BJ (cell line): ENCODE results near the gene MAP3K7CL. TPM values are rescaled to one million over a fixed set of nuclear protein-coding genes. Genes with fewer than 3 reads are reported as not detected.
A peak's percentile ranks its signal among the peaks of the same experiment; 100 is the strongest.
"Not testable (repeated sequence)": the region's sequence is repeated elsewhere in the genome, so short reads cannot be mapped to it uniquely, and the experiment has no call there.

Source experiments
- CTCF ChIA-PET: fragments of 350-600 bp; formaldehyde crosslinking; extraction: SDS; loops from one replicate; lab custom pipeline; 2021; ENCODE audit warnings: antibody characterized with exemption, inconsistent platforms; lab: Yijun Ruan, JAX
- POLR2A ChIA-PET: fragments of 300-600 bp; sonication (Branson Sonifier 250); formaldehyde crosslinking; extraction: SDS; loops from one replicate; lab custom pipeline; 2021; ENCODE audit warnings: antibody characterized with exemption; lab: Charles Lee
- DNase-seq: peaks from one replicate; pipeline ENCODE4 v3.0.0-alpha.2; 2011; ENCODE audit warnings: low read depth
- H3K27me3 ChIP-seq: 2 replicates; pipeline ENCODE4 v1.6.0; 2011; ENCODE audit warnings: low read length; ENCODE audit not compliant: control insufficient read depth, insufficient read depth
- H3K36me3 ChIP-seq: 2 replicates; pipeline ENCODE4 v1.5.1; 2011; ENCODE audit warnings: low read length; ENCODE audit not compliant: control insufficient read depth, insufficient read depth
- H3K4me3 ChIP-seq: 2 replicates; pipeline ENCODE4 v1.5.1; 2011; ENCODE audit warnings: low read depth, mild to moderate bottlenecking, control low read depth, low read length
- polyA plus RNA-seq: library from polyadenylated mRNA; depleted of rRNA; stranded (reverse); fragments of >200 nt; gene quantifications from 2 replicates; pipeline ENCODE4 v1.2.3, GENCODE V29; 2011
- TF ChIP-seq, protein P1 (sequence below): IDR thresholded peaks from 2 replicates; pipeline ENCODE4 v1.5.1; 2011; ENCODE audit warnings: low read depth, mild to moderate bottlenecking, control low read depth, inconsistent platforms, low read length, moderate library complexity; ENCODE audit not compliant: insufficient read depth

The MAP3K7CL gene
- polyA plus RNA-seq, 1 experiment: 6.1 TPM

DNA sequence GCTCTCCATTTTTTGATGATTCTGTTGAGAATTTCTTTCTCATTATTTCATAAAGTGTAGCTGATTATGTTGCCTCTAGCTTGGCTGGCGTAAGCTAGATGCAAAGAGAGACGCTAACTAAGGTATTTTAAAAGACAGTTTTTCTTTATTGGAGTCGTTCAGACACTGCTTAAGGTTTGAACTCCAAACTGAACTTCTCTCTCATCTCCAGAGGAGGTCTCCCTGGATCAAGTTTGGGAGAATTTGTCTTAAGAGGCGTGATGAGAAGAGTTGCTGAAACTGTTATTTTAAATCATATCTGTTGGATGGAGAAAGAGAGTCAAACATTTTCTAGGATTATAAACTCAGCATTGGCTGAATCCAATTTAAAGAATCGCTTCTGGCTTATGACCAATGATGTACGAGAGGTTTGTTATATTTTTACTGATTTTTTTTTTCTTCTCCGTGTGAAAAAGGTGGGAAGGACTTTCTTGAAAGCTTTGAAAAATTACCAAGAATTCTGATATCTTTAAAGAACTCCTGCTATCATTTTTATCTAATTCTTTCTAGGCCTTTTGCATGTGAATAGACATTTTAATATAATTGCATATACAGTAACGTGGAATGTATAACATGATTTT lies 34.0 kb downstream of the MAP3K7CL start:
- TF ChIP-seq, protein P1, sequence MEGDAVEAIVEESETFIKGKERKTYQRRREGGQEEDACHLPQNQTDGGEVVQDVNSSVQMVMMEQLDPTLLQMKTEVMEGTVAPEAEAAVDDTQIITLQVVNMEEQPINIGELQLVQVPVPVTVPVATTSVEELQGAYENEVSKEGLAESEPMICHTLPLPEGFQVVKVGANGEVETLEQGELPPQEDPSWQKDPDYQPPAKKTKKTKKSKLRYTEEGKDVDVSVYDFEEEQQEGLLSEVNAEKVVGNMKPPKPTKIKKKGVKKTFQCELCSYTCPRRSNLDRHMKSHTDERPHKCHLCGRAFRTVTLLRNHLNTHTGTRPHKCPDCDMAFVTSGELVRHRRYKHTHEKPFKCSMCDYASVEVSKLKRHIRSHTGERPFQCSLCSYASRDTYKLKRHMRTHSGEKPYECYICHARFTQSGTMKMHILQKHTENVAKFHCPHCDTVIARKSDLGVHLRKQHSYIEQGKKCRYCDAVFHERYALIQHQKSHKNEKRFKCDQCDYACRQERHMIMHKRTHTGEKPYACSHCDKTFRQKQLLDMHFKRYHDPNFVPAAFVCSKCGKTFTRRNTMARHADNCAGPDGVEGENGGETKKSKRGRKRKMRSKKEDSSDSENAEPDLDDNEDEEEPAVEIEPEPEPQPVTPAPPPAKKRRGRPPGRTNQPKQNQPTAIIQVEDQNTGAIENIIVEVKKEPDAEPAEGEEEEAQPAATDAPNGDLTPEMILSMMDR: peak; percentile 78
- ChIA-PET POLR2A (interaction anchor here (0.6 kb wide), 1 partner anchor 1935 kb away, joined by 4 read pairs; no protein-coding TSS in a partner anchor), CTCF (interaction anchor here (0.6 to 3.9 kb wide), 32 partner anchors 9 to 221 kb away, joined by 3 to 32 read pairs (median 5); partner anchors contain the start of gene BACH1)
- DNase-seq: no peak
- Histone ChIP-seq H3K4me3 (no peak overlapping the region), H3K27me3 (no peaks in the 10 kb centered on the region), H3K36me3 (no peaks in the 10 kb centered on the region)

DNA sequence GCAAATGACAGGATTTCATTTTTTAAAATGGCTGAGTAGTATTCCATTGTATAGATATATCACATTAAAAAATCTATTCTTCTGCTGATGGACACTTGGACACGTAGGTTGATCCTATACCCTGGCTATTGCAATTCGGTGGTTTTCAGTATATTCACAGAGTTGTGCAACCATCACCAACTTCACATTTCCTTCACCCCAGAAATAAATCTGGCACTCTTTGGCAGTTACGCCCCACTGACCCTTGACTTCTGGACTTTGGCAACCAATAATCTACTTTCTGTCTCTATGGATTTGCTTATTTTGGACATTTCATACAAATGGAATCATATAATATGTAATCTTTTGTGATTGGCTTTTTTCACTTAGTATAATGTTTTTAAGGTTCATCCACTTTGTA lies 35.9 kb downstream of the MAP3K7CL start:
- POLR2A ChIA-PET: no interaction called here
- Histone ChIP-seq H3K36me3 (no peaks in the 10 kb centered on the region), H3K27me3 (no peaks in the 10 kb centered on the region), H3K4me3 (no peak overlapping the region)
- no peak for DNase-seq
- TF ChIP-seq, protein P1: no peak
- CTCF ChIA-PET: interaction anchor here (2.0 to 3.4 kb wide), 3 partner anchors 12 to 206 kb away, joined by 6 to 27 read pairs (median 18); no protein-coding TSS in a partner anchor

DNA sequence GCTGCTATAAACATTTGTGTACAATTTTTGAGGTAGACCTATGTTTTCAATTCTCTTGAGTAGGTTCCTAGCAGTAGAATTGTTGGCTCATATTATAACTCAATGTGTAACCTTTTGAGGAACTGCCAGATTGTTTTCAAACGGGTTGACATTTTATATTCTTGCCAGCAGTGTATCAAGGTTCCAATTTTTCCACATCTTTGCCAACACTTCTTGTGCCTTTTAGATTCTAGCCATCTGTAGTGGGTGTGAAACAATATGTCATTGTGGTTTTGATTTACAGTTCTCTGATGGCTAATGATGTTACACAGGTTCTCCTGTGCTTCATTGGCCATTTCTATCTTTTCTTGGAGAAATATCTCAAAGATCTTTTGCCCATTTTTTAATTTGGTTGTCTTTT lies 36.4 kb downstream of the MAP3K7CL start:
- DNase-seq: no peak
- POLR2A ChIA-PET: no interaction called here
- TF ChIP-seq, protein P1: no peak
- Histone ChIP-seq H3K36me3 (no peaks in the 10 kb centered on the region), H3K4me3 (no peak overlapping the region), H3K27me3 (no peaks in the 10 kb centered on the region)
- CTCF ChIA-PET: no interaction called here

DNA sequence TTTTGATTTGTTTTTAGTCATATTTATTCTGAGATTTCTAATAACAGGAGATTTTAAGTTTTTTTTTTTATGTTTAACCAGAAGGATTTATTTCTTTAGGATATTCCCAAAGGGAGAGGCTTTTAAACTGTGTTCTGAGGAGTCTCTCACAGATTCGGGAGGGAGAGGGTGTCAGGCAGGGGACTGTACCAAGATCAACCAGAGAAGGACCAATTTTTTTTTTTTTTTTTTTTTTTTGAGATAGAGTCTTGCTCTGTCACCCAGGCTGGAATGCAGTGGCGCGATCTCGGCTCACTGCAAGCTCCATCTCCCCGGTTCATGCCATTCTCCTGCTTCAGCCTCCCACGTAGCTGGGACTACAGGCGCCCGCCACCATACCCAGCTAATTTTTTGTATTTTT lies 37.0 kb downstream of the MAP3K7CL start:
- CTCF ChIA-PET, DNase-seq, H3K36me3 ChIP-seq, POLR2A ChIA-PET, H3K27me3 ChIP-seq, H3K4me3 ChIP-seq: not testable (repeated sequence)

DNA sequence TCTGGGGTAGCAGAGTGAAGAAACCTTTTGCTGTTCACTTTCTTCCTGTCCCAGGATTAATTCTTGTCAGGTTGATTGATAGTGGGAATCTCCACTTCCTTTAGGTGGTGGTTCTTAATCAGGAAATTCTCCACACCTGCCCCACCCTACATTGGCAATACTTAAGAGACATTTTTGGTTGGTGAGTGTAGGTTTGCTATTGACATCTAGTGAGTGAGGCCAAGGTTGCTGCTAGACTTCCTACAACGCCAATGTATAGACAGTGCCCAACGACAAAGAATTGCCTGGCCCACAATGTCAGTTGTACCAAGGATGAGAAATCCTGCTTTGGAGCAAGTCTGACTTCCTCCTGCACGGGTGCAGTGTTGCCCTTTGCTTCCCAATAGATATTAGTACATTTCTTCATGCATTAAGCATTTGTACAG lies 38.5 kb downstream of the MAP3K7CL start:
- TF ChIP-seq, protein P1: no peak
- ChIA-PET CTCF (interaction anchor here (1.4 to 1.8 kb wide), 2 partner anchors 18 to 180 kb away, joined by 4 to 5 read pairs; no protein-coding TSS in a partner anchor), POLR2A (no interaction called here)
- DNase-seq: no peak
- no peak overlapping the region for H3K4me3 ChIP-seq
- H3K27me3 ChIP-seq: no peaks in the 10 kb centered on the region
- H3K36me3 ChIP-seq: no peaks in the 10 kb centered on the region

DNA sequence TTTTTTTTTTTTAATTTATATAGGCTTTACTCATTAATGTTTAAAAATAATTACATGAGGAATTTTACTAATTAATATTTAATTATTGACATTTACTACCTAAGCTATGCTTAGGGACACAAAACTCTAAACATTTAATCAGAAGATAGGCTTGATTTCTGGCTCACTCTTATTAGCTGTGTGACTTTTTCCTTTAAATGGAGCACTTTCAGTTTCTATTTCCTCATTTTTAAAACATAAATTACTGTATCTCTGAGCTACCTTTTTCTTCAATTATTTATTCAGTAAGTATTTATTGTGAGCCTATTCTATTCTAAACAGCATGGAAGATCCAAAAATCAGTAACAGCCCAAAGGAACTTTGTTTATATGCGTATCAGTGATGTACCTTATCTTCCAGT lies 40.5 kb downstream of the MAP3K7CL start:
- no peaks in the 10 kb centered on the region for H3K27me3 ChIP-seq
- no peak for DNase-seq
- TF ChIP-seq, protein P1: no peak
- ChIA-PET POLR2A (interaction anchor here (0.9 kb wide), 1 partner anchor 10 kb away, joined by 4 read pairs; no protein-coding TSS in a partner anchor), CTCF (interaction anchor here (2.2 kb wide), 1 partner anchor 129 kb away, joined by 6 read pairs; no protein-coding TSS in a partner anchor)
- H3K36me3 ChIP-seq: no peaks in the 10 kb centered on the region
- no peak overlapping the region for H3K4me3 ChIP-seq
